Stomach (tissue), 9 donors: ENCODE measurements around the gene SARS2. TPM values are rescaled to one million over a fixed set of nuclear protein-coding genes. Genes with fewer than 3 reads are reported as not detected.

ENCODE experiments used
- DNase-seq, 2 donors: peaks; one replicate each; pipeline versions ENCODE4 v3.0.0 to v3.0.0-alpha.2; 2013 to 2019
- H3K27ac ChIP-seq, 5 donors: fragments of 200-600 bp in 4 of 5; sonication (generic) in 4 of 5; one replicate each; pipeline ENCODE4 v1.5.1; 2013 to 2019; ENCODE audit warnings: mild to moderate bottlenecking in 1 of 5, moderate library complexity in 1 of 5
- H3K27me3 ChIP-seq, 3 donors: fragments of 200-600 bp; sonication (generic); one replicate each; pipeline ENCODE4 v1.5.1; 2017 to 2019; ENCODE audit warnings: mixed run types in 1 of 3
- H3K36me3 ChIP-seq, 4 donors: fragments of 200-600 bp; sonication (generic); 1 replicate in 3 of 4; 2 replicates in 1 of 4; pipeline ENCODE4 v1.5.1; 2016 to 2019
- H3K4me1 ChIP-seq, 4 donors: fragments of 200-600 bp; sonication (generic); one replicate each; pipeline ENCODE4 v1.5.1; 2016 to 2019
- H3K4me3 ChIP-seq, 4 donors: fragments of 200-600 bp; sonication (generic) in 3 of 4; one replicate each; pipeline ENCODE4 v1.5.1; 2016 to 2019; ENCODE audit warnings: mild to moderate bottlenecking in 1 of 4
- H3K9me3 ChIP-seq, 4 donors: fragments of 200-600 bp; sonication (generic); one replicate each; pipeline ENCODE4 v1.5.1; 2016 to 2019
- CTCF ChIP-seq, 7 experiments: fragments of 450-650 bp in 4 of 7; fragments of 200-600 bp in 3 of 7; sonication (generic) in 3 of 7; IDR thresholded peaks; one replicate each; pipeline ENCODE4 v1.5.1; 2016 to 2019; ENCODE audit warnings: antibody characterized with exemption in 7 of 7, control low read depth in 2 of 7, mild to moderate bottlenecking in 1 of 7
- EP300 ChIP-seq: sonication (generic); formaldehyde crosslinking; IDR thresholded peaks from one replicate; pipeline ENCODE4 v1.6.1; 2017; ENCODE audit warnings: antibody characterized with exemption
- POLR2A ChIP-seq, 4 donors: fragments of 450-650 bp; IDR thresholded peaks; one replicate each; pipeline ENCODE4 v1.6.1; 2016; ENCODE audit warnings: antibody characterized with exemption in 4 of 4, control low read depth in 2 of 4, mild to moderate bottlenecking in 1 of 4, moderate library complexity in 1 of 4
- POLR2AphosphoS5 ChIP-seq, 3 donors: sonication (generic); formaldehyde crosslinking; IDR thresholded peaks; one replicate each; pipeline ENCODE4 v1.6.1; 2016; ENCODE audit warnings: antibody characterized with exemption in 3 of 3
- whole genome bisulfite sequencing, 5 donors: extraction: QIAGEN DNeasy Blood & Tissue Kit in 3 of 5; methylation state at CpG; one replicate each; pipeline versions ENCODE4 v1.1.5 to v1.1.7; 2013 to 2018; 5-methylcytosine and 5-hydroxymethylcytosine counted together
- intact Hi-C: fragments of 100-400 bp; cut with DNase I; formaldehyde crosslinking; loops from one replicate; pipeline ENCODE4 v1.15.1; 2023; ENCODE audit warnings: low total_unique reads
- polyA plus RNA-seq, 3 donors: library from polyadenylated mRNA; stranded (reverse); fragments of 200-250 nt; gene quantifications; one replicate each; pipeline ENCODE4 v1.2.3, GENCODE V29; 2013
- total RNA-seq, 5 donors: library from RNA; depleted of rRNA; stranded (reverse); fragments of >200 nt; gene quantifications; one replicate each; pipeline versions ENCODE4 v1.1.0 to v1.2.3, GENCODE V29; 2014 to 2016
- donor health status: healthy with polysubstance abuse.
- donor health status: Bipolar disorder and iron deficiency.
- donor health status: healthy.

The SARS2 gene
- total and polyA plus RNA-seq, 8 donors, result 4.9 to 59.4 (median 27.7) TPM; not detected in 1

DNA sequence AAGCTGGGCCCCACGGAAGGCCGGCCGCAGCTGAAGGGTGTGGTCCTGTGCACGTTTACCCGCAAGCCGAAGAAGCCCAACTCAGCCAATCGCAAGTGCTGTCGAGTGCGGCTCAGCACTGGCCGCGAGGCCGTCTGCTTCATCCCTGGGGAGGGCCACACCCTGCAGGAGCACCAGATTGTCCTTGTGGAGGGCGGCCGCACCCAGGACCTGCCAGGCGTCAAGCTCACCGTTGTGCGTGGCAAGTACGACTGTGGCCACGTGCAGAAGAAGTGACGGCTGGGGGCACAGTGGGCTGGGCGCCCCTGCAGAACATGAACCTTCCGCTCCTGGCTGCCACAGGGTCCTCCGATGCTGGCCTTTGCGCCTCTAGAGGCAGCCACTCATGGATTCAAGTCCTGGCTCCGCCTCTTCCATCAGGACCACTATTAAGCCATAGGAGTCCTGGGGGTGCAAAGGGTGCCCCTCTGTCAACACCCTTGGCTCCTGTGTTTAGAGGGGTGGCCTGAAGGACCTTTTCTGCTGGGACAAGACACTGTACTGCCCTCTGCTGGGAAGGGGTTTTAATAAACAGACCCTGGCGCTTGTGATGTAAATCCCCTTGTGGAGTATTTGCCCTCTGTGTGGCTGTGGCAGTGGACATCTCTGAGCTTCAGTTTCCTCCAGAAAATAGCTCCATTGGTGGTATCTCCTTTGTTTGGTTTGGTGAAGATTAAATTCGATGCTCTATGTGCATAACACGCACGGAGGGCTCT lies 2.0 kb upstream of the SARS2 start:
- peak in 1 of 2 donors; percentile 61 for DNase-seq
- TF ChIP-seq CTCF (IDR thresholded peaks at IDR 0.05) (peak in 1 of 7 experiments; percentile 9), POLR2A (IDR thresholded peaks at IDR 0.05) (no peak), EP300 (no peak)
- peaks cover 8 to 32% (median 16%) of the 10 kb centered on the region in 4 donors for H3K36me3 ChIP-seq
- no peak overlapping the region for H3K27ac ChIP-seq
- H3K27me3 ChIP-seq, result no peaks in the 10 kb centered on the region
- WGBS, 5 donors, result 89 to 94% (median 89%) methylated on average over 17 to 29 of the region's 29 CpGs
- peaks cover 20 to 42% (median 32%) of the 10 kb centered on the region in 4 donors for H3K4me1 ChIP-seq
- H3K9me3 ChIP-seq, result peaks cover 0 to 10% (median 0%) of the 10 kb centered on the region in 4 donors
- peak overlapping the region in 1 of 4 donors; percentile 15 for H3K4me3 ChIP-seq
- intact Hi-C loops, result no loop called here

DNA sequence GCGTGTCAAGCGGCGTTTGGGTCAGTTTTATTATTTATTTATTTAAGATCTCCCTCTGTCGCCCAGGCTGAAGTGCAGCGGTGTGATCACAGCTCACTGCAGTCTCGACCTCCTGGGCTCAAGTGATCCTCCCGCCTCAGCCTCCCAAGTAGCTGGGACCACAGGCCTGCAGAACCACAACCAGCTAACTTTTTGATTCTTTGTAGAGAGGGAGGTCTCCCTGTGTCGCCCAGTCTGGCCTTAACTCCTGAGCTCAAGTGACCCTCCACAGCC lies 894 bp upstream of the SARS2 start:
- H3K4me1 ChIP-seq, result peaks cover 20 to 42% (median 32%) of the 10 kb centered on the region in 4 donors
- peaks cover 0 to 10% (median 0%) of the 10 kb centered on the region in 4 donors for H3K9me3 ChIP-seq
- intact Hi-C loops, result no loop called here
- H3K27ac ChIP-seq, result peak overlapping the region in 4 of 5 donors; percentile 85 to 92 (median 91)
- no peaks in the 10 kb centered on the region for H3K27me3 ChIP-seq
- no peak for TF ChIP-seq POLR2AphosphoS5 (IDR thresholded peaks at IDR 0.05)
- no peak for TF ChIP-seq POLR2A (IDR thresholded peaks at IDR 0.05)
- TF ChIP-seq EP300, result no peak
- no peak for TF ChIP-seq CTCF (IDR thresholded peaks at IDR 0.05)
- no peak for DNase-seq
- WGBS, 5 donors, result 16 to 31% (median 23%) methylated on average over 6 to 8 of the region's 8 CpGs
- peaks cover 8 to 32% (median 16%) of the 10 kb centered on the region in 4 donors for H3K36me3 ChIP-seq
- H3K4me3 ChIP-seq, result peak overlapping the region; percentile 69 to 88 (median 78)

DNA sequence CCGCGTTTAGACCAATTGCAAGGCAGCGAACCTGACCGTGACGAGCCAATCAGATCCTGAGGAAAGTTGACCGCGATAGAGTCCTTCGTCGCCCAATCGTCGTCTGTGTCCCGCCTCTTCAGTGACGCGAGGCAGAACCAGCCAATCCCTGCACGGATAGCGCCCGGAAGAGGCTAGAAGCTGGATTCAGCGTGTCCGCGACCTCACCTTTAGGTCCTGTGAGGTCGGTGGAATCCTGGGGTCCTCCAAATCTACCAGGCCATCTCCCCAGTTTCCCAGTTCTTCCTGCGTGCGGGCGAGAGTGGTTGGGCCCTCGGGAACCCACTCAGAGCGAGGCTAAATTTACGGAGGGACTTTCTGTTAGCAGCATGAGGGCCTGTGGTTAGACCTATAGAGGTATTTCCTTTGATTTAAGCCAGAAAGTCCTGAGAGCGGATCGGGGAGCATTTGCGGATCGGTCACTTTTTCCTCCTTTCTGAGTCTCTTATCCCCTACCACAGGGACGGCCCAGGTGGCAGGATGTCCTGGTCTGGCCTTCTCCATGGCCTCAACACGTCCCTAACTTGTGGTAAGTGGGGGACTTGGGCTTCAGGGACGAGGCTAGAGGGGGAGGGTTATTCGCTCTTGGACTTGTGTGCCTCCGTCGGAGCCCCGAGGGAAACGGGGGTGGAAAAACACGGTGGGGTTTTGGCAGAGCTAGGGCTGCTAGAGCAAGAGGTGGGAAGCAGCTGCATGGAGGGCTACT lies 385 bp upstream of the SARS2 start, which contains the start of gene MRPS12:
TSS of gene MRPS12 (plus strand) at position 169 of the 745 bp plus-strand sequence. CDS start at position 520, 351 bp downstream.
- H3K27ac ChIP-seq, result peak within 1 kb of the TSS; percentile 88 to 92 (median 91)
- H3K9me3 ChIP-seq, result peaks cover 0 to 10% (median 0%) of the 10 kb centered on the region in 4 donors
- peaks cover 8 to 34% (median 19%) of the 10 kb centered on the region in 4 donors for H3K36me3 ChIP-seq
- DNase-seq, result peak; percentile 98 to 100
- TF ChIP-seq EP300 (no peak), POLR2AphosphoS5 (IDR thresholded peaks at IDR 0.05) (peak in 2 of 3 donors; percentile 72 to 77)
- WGBS, 5 donors, result 0 to 1% (median 1%) methylated on average over 34 to 40 of the region's 40 CpGs
- intact Hi-C loops, result no loop called here
- peaks cover 20 to 42% (median 32%) of the 10 kb centered on the region in 4 donors for H3K4me1 ChIP-seq
- no peaks in the 10 kb centered on the region for H3K27me3 ChIP-seq
- H3K4me3 ChIP-seq, result peak within 1 kb of the TSS; percentile 69 to 88 (median 78)

- peaks cover 20 to 42% (median 31%) of the 10 kb centered on the region in 4 donors for H3K4me1 ChIP-seq
- H3K27me3 ChIP-seq, result no peaks in the 10 kb centered on the region
- H3K4me3 ChIP-seq, result no peak overlapping the region
- H3K27ac ChIP-seq, result no peak overlapping the region
- no peaks in the 10 kb centered on the region for H3K9me3 ChIP-seq
- intact Hi-C loops, result no loop called here
- peaks cover 24 to 43% (median 38%) of the 10 kb centered on the region in 4 donors for H3K36me3 ChIP-seq
- TF ChIP-seq CTCF (IDR thresholded peaks at IDR 0.05) (no peak), POLR2AphosphoS5 (IDR thresholded peaks at IDR 0.05) (no peak), POLR2A (IDR thresholded peaks at IDR 0.05) (no peak), EP300 (no peak)
- no peak for DNase-seq
- WGBS, 5 donors, result 76 to 82% (median 79%) methylated on average over 4 of the region's 4 CpGs
These were observed 2.1 kb downstream of the SARS2 start for GRCh38 chr19:38928391-38929001.
